NCI-H526 treated with DMSO at 0.1 percent for 48 hours (cell line): ENCODE data around the gene PCLAF.

Experiments
- DNase-seq: peaks from one replicate; lab custom pipeline; 2025; lab: John Stamatoyannopoulos, UW

Gene PCLAF

GRCh38 chr15:64315216-64315615 lies 66.0 kb downstream of the PCLAF start:
- DNase-seq = no peak

DNA sequence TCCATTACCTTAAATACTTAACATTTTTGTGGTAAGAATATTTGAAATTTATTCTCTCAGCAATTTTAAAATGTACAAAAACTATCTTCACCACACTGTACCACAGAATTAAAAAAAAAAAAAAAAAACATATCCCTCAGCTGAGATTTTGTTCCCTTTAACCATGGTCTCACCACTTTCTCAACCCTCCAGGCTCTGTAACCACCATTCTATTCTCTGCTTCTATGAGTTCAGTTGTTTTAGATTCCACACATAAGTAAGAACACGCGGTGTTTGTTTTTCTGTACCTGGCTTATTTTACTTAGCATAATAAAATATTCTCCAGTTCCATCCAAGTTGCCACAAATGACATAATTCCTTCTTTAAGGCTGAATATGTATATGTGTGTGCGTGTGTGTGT lies 66.8 kb downstream of the PCLAF start:
- DNase-seq = no peak
